ENCODE data around the gene CNGB1. TPM values are rescaled to one million over a fixed set of nuclear protein-coding genes. Genes with fewer than 3 reads are reported as not detected.

Gene CNGB1
- polyA plus RNA-seq, 2 of the 4 experiments (the other 2 are of a cell fraction): 0.23 to 0.39 TPM

GRCh38 chr16:57893559-57894389 lies 77.2 kb downstream of the CNGB1 start:
- peak overlapping the region; percentile 72 for H3K4me2 ChIP-seq
- DNase-seq (ENCODE audit: low read depth in 1 of 2, low spot score in 1 of 2) (peak; percentile 86 to 96), FAIRE-seq (peak; percentile 70), ATAC-seq (peak; percentile 88)
- POLR2A ChIA-PET: no interaction called here
- H3K27ac ChIP-seq: peak overlapping the region; percentile 94 to 95
- CTCF ChIA-PET: interaction anchor here (0.8 to 10.4 kb wide), 11 partner anchors 13 to 137 kb away, joined by 3 to 160 read pairs (median 5); partner anchors contain the start of genes USB1 and ZNF319
- H3K4me3 ChIP-seq: peak overlapping the region; percentile 15; the same call in 1 of the 3 replicates
- H3K9me3 ChIP-seq: no peaks in the 10 kb centered on the region
- 12% methylated on average over 16 of the region's 17 CpGs for WGBS (ENCODE audit: missing lambda C conversion rate)
- peaks cover 65% of the 10 kb centered on the region for H3K4me1 ChIP-seq
- no peak for TF ChIP-seq MYC (IDR thresholded peaks at IDR 0.05; ENCODE audit: borderline replicate concordance, low read length)
- TF ChIP-seq TFCP2L1 (CRISPR knock-in tag; IDR thresholded peaks at IDR 0.05): no peak
- TF ChIP-seq HOXB13 (CRISPR knock-in tag; IDR thresholded peaks at IDR 0.05; ENCODE audit: low read depth): peak; percentile 19; the same call in 1 of the 2 replicates
- peak; percentile 31 to 47 for TF ChIP-seq RAD21 (conservative IDR thresholded peaks at IDR 0.05 in 1 of 2, IDR thresholded peaks at IDR 0.05 in 1 of 2)
- no peak for TF ChIP-seq HDAC2 (IDR thresholded peaks at IDR 0.05)
- no peak for TF ChIP-seq KDM5A (IDR thresholded peaks at IDR 0.05)
- TF ChIP-seq EHMT2 (IDR thresholded peaks at IDR 0.05; ENCODE audit: low read depth): no peak
- no peak for TF ChIP-seq NFE2L2 (conservative IDR thresholded peaks at IDR 0.05; ENCODE audit: low read length)
- TF ChIP-seq, protein P1, sequence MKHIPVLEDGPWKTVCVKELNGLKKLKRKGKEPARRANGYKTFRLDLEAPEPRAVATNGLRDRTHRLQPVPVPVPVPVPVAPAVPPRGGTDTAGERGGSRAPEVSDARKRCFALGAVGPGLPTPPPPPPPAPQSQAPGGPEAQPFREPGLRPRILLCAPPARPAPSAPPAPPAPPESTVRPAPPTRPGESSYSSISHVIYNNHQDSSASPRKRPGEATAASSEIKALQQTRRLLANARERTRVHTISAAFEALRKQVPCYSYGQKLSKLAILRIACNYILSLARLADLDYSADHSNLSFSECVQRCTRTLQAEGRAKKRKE (CRISPR knock-in tag; IDR thresholded peaks at IDR 0.05; ENCODE audit: low read depth): no peak; the same call in 1 of the 2 replicates
- no peak for TF ChIP-seq HEYL (CRISPR knock-in tag; IDR thresholded peaks at IDR 0.05)
- peak; percentile 69; the same call in 1 of the 2 replicates for TF ChIP-seq RARB (CRISPR knock-in tag; IDR thresholded peaks at IDR 0.05)
- TF ChIP-seq NR3C1 (IDR thresholded peaks at IDR 0.05): no peak
- peak; percentile 95 to 98 for TF ChIP-seq JUN (IDR thresholded peaks at IDR 0.05)
- no peak for TF ChIP-seq PHF8 (IDR thresholded peaks at IDR 0.05; ENCODE audit: borderline replicate concordance, low read depth)
- peak; percentile 86 for TF ChIP-seq ZFP36 (IDR thresholded peaks at IDR 0.05; ENCODE audit: borderline replicate concordance, partially characterized antibody)
- TF ChIP-seq, protein P2, sequence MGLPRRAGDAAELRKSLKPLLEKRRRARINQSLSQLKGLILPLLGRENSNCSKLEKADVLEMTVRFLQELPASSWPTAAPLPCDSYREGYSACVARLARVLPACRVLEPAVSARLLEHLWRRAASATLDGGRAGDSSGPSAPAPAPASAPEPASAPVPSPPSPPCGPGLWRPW (IDR thresholded peaks at IDR 0.05): peak; percentile 94
- no peak; the same call in 1 of the 2 replicates for TF ChIP-seq ESRRA (IDR thresholded peaks at IDR 0.05; ENCODE audit: borderline replicate concordance, low read length)
- no peak for TF ChIP-seq RCOR1 (IDR thresholded peaks at IDR 0.05; ENCODE audit: low read depth, low read length)
- TF ChIP-seq SREBF2 (IDR thresholded peaks at IDR 0.05): no peak
- TF ChIP-seq ZSCAN20 (CRISPR knock-in tag; IDR thresholded peaks at IDR 0.05): no peak
- TF ChIP-seq CHD2 (IDR thresholded peaks at IDR 0.05; ENCODE audit: low read length, partially characterized antibody): peak; percentile 26
- TF ChIP-seq PBX3 (IDR thresholded peaks at IDR 0.05): peak; percentile 85
- TF ChIP-seq JUNB (IDR thresholded peaks at IDR 0.05): peak; percentile 84
- TF ChIP-seq, protein P3, sequence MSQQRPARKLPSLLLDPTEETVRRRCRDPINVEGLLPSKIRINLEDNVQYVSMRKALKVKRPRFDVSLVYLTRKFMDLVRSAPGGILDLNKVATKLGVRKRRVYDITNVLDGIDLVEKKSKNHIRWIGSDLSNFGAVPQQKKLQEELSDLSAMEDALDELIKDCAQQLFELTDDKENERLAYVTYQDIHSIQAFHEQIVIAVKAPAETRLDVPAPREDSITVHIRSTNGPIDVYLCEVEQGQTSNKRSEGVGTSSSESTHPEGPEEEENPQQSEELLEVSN (IDR thresholded peaks at IDR 0.05; ENCODE audit: borderline replicate concordance, low read depth): peak; percentile 37; the same call in 1 of the 2 replicates
- no peak for TF ChIP-seq RFX5 (IDR thresholded peaks at IDR 0.05)
- TF ChIP-seq CHD4 (IDR thresholded peaks at IDR 0.05; ENCODE audit: borderline replicate concordance): no peak
- TF ChIP-seq, protein P4, sequence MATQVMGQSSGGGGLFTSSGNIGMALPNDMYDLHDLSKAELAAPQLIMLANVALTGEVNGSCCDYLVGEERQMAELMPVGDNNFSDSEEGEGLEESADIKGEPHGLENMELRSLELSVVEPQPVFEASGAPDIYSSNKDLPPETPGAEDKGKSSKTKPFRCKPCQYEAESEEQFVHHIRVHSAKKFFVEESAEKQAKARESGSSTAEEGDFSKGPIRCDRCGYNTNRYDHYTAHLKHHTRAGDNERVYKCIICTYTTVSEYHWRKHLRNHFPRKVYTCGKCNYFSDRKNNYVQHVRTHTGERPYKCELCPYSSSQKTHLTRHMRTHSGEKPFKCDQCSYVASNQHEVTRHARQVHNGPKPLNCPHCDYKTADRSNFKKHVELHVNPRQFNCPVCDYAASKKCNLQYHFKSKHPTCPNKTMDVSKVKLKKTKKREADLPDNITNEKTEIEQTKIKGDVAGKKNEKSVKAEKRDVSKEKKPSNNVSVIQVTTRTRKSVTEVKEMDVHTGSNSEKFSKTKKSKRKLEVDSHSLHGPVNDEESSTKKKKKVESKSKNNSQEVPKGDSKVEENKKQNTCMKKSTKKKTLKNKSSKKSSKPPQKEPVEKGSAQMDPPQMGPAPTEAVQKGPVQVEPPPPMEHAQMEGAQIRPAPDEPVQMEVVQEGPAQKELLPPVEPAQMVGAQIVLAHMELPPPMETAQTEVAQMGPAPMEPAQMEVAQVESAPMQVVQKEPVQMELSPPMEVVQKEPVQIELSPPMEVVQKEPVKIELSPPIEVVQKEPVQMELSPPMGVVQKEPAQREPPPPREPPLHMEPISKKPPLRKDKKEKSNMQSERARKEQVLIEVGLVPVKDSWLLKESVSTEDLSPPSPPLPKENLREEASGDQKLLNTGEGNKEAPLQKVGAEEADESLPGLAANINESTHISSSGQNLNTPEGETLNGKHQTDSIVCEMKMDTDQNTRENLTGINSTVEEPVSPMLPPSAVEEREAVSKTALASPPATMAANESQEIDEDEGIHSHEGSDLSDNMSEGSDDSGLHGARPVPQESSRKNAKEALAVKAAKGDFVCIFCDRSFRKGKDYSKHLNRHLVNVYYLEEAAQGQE (IDR thresholded peaks at IDR 0.05): no peak
- no peak for TF ChIP-seq CTCF (IDR thresholded peaks at IDR 0.05)
- TF ChIP-seq TP53 (CRISPR knock-in tag; IDR thresholded peaks at IDR 0.05): no peak
- peak; percentile 25; the same call in 1 of the 3 replicates for TF ChIP-seq SMC3 (IDR thresholded peaks at IDR 0.05)
- TF ChIP-seq FOXS1 (CRISPR knock-in tag; IDR thresholded peaks at IDR 0.05): no peak
- no peak for TF ChIP-seq RNF2 (IDR thresholded peaks at IDR 0.05; ENCODE audit: borderline replicate concordance, low read depth)
